ENCODE measurements around the gene CLTCL1.

DNA sequence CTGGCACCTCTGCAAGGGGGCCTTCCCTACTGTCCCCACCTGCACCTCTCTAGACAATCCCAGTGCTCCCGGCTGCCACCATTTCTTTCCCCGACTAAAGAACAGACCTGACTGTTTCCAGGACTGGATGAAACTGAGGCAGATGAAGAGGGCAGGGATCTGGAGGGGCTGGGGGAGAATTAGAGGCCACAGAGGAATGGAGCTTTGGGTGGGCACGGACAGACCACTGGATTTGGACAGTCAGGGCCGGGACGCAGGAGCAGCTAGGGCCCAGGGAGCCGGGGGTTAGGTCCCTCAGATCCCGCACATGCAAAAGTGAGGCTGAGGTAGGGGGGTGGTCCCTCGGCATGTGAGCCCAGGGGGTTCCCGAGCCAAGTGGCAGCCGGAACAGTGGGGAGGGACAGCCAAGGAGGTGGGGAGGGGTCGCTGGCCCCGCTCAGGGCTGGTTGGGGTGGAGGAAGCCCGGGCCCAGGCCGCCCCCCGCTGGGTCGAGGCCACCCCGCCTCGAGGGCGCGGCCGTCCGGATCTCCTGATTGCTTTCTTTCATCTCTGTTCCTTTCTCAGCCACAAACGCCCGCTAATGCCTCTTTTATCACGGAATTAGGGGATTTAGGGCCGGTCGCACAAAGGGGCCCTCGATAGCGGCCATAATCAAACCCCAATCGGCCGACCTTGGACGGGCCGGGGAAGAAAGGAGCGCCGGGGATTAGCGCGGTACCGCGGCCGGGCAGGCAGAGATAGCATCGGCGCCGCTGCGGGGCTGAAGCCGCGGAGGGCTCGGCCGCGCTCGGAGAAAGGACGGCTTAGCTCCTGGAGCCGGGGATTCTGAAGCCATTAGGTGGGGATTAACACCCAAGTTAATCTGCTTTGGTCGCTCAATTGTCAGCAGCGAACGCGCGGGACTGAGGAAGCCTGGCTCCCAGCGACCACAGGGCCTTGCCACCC, 122.2 kb downstream of the CLTCL1 start:
- TF ChIP-seq, protein P1, sequence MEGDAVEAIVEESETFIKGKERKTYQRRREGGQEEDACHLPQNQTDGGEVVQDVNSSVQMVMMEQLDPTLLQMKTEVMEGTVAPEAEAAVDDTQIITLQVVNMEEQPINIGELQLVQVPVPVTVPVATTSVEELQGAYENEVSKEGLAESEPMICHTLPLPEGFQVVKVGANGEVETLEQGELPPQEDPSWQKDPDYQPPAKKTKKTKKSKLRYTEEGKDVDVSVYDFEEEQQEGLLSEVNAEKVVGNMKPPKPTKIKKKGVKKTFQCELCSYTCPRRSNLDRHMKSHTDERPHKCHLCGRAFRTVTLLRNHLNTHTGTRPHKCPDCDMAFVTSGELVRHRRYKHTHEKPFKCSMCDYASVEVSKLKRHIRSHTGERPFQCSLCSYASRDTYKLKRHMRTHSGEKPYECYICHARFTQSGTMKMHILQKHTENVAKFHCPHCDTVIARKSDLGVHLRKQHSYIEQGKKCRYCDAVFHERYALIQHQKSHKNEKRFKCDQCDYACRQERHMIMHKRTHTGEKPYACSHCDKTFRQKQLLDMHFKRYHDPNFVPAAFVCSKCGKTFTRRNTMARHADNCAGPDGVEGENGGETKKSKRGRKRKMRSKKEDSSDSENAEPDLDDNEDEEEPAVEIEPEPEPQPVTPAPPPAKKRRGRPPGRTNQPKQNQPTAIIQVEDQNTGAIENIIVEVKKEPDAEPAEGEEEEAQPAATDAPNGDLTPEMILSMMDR (IDR thresholded peaks at IDR 0.05) = no peak
- no peak for TF ChIP-seq POLR2A (IDR thresholded peaks at IDR 0.05)

Data from right lobe of liver (tissue), 4 donors.